Measurements from ENCODE around the gene C1QTNF6. TPM values are rescaled to one million over a fixed set of nuclear protein-coding genes. Genes with fewer than 3 reads are reported as not detected.

Gene C1QTNF6
- total RNA-seq, 1 donor from 2014 or later, result 8.2 TPM

DNA sequence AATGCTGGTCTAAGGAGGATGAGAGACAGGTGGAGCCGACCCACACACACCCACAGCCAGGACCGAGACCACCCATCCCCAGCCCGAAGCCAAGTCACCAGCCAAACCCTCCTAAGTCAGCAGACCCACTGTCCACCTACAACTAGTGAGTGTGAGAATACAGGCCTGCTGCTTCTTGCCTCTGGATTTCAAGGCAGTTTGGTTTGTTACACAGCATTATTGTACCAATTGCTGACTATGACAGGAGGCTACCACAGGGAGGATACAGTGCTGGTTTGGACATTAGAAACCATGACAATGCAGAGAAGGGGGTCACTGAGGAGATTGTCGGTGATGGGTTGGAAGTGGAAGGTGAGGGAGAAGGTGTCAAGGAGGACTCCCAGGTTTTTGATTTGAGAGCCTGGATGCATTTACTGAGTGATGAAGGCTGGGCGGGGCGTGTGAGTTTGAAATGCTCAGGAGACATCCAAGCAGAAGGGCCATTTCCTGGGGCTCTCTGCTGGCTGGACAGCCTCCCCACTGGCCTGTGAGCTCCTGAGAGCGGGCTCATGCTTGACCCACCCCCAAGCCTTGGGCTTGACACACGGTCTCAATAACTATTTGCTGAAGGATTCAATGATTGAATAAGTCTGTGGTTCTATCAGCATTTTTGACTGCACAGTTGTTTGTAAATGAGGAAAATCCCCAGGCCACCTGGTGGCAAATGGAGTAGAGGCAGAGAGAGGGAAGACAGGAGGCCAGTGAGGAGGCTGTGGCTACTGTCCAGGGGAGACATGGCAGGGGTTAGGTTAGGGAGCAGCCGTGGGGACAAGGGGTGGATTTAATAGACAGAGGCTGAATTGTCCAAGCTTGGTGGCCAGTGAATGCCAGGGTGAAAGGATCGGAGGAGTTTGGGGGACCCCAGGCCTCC, 33.6 kb upstream of the C1QTNF6 start:
- Mint-ChIP-seq H3K36me3 (ENCODE audit: low read depth) (peaks cover 39% of the 10 kb centered on the region), H3K9me3 (peaks cover 2% of the 10 kb centered on the region), H3K4me3 (peak overlapping the region; percentile 59), H3K27ac (peak overlapping the region; percentile 99), H3K27me3 (no peaks in the 10 kb centered on the region), H3K4me1 (peaks cover 96% of the 10 kb centered on the region)
- ATAC-seq (ENCODE audit: low read depth) (no peak), DNase-seq (no peak)
- intact Hi-C loops (cut with micrococcal nuclease), result no loop called here
- CTCF ChIA-PET, result interaction anchor here (1.0 to 5.3 kb wide), 4 partner anchors 17 to 39 kb away, joined by 3 to 59 read pairs (median 18); no protein-coding TSS in a partner anchor
- POLR2A ChIA-PET, result interaction anchor here (0.9 to 11.8 kb wide), 9 partner anchors 8 to 100 kb away, joined by 3 to 304 read pairs (median 5); partner anchors contain the start of genes CYTH4 and RAC2
- TF ChIP-seq, protein P1, sequence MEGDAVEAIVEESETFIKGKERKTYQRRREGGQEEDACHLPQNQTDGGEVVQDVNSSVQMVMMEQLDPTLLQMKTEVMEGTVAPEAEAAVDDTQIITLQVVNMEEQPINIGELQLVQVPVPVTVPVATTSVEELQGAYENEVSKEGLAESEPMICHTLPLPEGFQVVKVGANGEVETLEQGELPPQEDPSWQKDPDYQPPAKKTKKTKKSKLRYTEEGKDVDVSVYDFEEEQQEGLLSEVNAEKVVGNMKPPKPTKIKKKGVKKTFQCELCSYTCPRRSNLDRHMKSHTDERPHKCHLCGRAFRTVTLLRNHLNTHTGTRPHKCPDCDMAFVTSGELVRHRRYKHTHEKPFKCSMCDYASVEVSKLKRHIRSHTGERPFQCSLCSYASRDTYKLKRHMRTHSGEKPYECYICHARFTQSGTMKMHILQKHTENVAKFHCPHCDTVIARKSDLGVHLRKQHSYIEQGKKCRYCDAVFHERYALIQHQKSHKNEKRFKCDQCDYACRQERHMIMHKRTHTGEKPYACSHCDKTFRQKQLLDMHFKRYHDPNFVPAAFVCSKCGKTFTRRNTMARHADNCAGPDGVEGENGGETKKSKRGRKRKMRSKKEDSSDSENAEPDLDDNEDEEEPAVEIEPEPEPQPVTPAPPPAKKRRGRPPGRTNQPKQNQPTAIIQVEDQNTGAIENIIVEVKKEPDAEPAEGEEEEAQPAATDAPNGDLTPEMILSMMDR (IDR thresholded peaks at IDR 0.05), result no peak

DNA sequence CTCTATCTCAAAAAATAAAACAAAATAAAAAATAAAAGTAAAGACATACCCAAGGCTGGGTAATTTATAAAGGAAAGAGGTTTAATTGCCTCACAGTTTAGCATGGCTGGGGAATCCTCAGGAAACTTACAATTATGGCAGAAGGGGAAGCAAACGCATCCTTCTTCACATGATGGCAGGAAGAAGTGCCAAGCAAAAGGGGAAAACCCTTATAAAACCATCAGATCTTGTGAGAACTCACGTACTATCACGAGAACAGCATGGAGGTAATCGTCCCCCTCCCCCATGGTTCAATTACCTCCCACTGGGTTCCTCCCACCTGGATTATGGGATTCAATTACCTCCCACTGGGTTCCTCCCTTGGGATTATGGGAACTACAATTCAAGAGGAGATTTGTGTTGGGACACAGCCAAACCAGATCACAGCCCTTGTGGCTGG, 32.5 kb upstream of the C1QTNF6 start:
- peak overlapping the region; percentile 71 for H3K4me3 Mint-ChIP-seq
- intact Hi-C loops (cut with micrococcal nuclease), result no loop called here
- peaks cover 94% of the 10 kb centered on the region for H3K4me1 Mint-ChIP-seq
- no peaks in the 10 kb centered on the region for H3K27me3 Mint-ChIP-seq
- H3K27ac Mint-ChIP-seq, result peak overlapping the region; percentile 99
- TF ChIP-seq, protein P1 (IDR thresholded peaks at IDR 0.05), result no peak
- H3K36me3 Mint-ChIP-seq (ENCODE audit: low read depth), result peaks cover 28% of the 10 kb centered on the region
- H3K9me3 Mint-ChIP-seq, result peaks cover 2% of the 10 kb centered on the region
- DNase-seq (no peak), ATAC-seq (ENCODE audit: low read depth) (no peak)
- CTCF ChIA-PET, result interaction anchor here (2.9 kb wide), 1 partner anchor 40 kb away, joined by 22 read pairs; no protein-coding TSS in a partner anchor
- POLR2A ChIA-PET, result interaction anchor here (4.2 to 11.8 kb wide), 2 partner anchors 9 to 21 kb away, joined by 32 to 304 read pairs; partner anchors contain the start of gene RAC2

DNA sequence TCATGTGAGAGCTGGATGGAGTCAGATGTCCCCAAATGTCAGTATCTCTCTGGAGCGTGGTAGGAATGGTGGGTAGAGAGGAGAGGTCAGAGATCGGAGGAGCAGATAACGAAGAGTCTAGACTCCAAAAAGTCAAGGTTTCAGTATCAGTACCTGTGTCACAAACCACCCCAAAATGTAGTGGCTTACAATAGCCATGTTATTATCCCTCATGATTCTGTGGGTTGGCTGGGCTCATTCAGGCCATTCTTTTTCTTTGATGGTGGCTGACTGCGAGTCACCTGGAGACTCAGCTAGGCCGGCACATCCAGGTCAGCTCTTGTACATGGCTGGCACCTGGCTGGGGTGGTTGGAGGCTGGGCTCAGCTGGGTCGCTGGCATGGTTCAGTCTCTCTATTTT, 31.5 kb upstream of the C1QTNF6 start:
- no peaks in the 10 kb centered on the region for H3K27me3 Mint-ChIP-seq
- peaks cover 85% of the 10 kb centered on the region for H3K4me1 Mint-ChIP-seq
- peaks cover 18% of the 10 kb centered on the region for H3K36me3 Mint-ChIP-seq (ENCODE audit: low read depth)
- H3K9me3 Mint-ChIP-seq, result peaks cover 2% of the 10 kb centered on the region
- intact Hi-C loops (cut with micrococcal nuclease), result loop anchor here (1.0 kb wide), 2 partner anchors 11 to 23 kb away; no protein-coding TSS in a partner anchor
- TF ChIP-seq, protein P1 (IDR thresholded peaks at IDR 0.05), result no peak
- CTCF ChIA-PET, result interaction anchor here (1.5 to 2.9 kb wide), 3 partner anchors 20 to 41 kb away, joined by 4 to 22 read pairs (median 11); no protein-coding TSS in a partner anchor
- peak overlapping the region; percentile 71 for H3K4me3 Mint-ChIP-seq
- DNase-seq (no peak), ATAC-seq (ENCODE audit: low read depth) (no peak)
- POLR2A ChIA-PET, result interaction anchor here (1.2 to 11.8 kb wide), 5 partner anchors 10 to 99 kb away, joined by 4 to 304 read pairs (median 32); partner anchors contain the start of gene RAC2
- H3K27ac Mint-ChIP-seq, result peak overlapping the region; percentile 99

DNA sequence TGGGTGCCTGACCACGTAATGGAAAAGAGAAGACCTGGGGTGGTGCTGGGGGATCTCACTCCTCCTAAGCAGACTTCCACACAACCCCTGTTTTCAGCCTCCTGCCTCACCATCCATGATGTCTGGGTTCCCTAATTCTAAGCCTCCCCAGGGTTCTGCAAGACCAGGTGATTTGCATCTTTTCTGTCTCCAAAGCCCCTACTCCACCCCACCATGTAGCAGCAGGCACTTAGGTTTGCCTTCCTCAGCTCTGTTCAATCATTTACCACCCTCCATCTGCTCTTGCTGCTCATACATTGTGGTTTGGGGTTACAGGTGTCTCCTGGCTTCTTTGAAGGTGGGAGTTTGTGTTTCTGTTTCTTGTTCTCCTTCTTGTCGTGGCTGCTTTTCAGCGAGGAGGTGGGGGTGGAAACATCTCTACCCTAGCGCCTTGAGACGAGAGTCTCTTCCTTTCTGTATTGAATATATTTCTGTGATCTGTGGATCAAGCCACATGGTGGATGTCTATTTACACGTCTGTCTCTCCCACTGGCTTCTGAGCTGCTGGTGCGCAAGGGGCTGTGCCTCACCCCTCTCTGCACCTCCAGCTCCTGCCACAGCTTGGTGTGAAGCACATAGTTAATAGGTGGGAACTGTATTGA, 30.8 kb upstream of the C1QTNF6 start:
- TF ChIP-seq, protein P1 (IDR thresholded peaks at IDR 0.05), result no peak
- Mint-ChIP-seq H3K27ac (peak overlapping the region; percentile 99), H3K9me3 (peaks cover 2% of the 10 kb centered on the region), H3K36me3 (ENCODE audit: low read depth) (peaks cover 12% of the 10 kb centered on the region), H3K4me1 (peaks cover 78% of the 10 kb centered on the region), H3K4me3 (peak overlapping the region; percentile 71), H3K27me3 (no peaks in the 10 kb centered on the region)
- ChIA-PET CTCF (interaction anchor here (1.5 to 2.9 kb wide), 4 partner anchors 11 to 41 kb away, joined by 4 to 22 read pairs (median 8); no protein-coding TSS in a partner anchor), POLR2A (interaction anchor here (0.5 to 11.8 kb wide), 8 partner anchors 10 to 99 kb away, joined by 3 to 304 read pairs (median 5); partner anchors contain the start of gene RAC2)
- DNase-seq, result no peak
- ATAC-seq (ENCODE audit: low read depth), result peak; percentile 83
- intact Hi-C loops (cut with micrococcal nuclease), result loop anchor here (1.0 kb wide), 3 partner anchors 11 to 23 kb away; no protein-coding TSS in a partner anchor
